Activated naive CD8-positive, alpha-beta T cell treated with anti-CD3 and anti-CD28 coated beads, Interleukin-2, amount 50 U/mL, for 24 hours (primary cell): ENCODE data around the gene S1PR2.
"Not testable (repeated sequence)": the region's sequence is repeated elsewhere in the genome, so short reads cannot be mapped to it uniquely, and the experiment has no call there.

ENCODE experiments used
- ATAC-seq: fragments of 150-1000 bp; cut with Tn5 transposase; one replicate; pipeline ENCODE4 v1.10.0; 2021
- DNase-seq: peaks from one replicate; pipeline ENCODE4 v3.0.0; 2021
- H3K27ac Mint-ChIP-seq: one replicate; pipeline ENCODE4 v1.8.0; 2021; ENCODE audit warnings: mild to moderate bottlenecking, mixed read lengths
- H3K27me3 Mint-ChIP-seq: one replicate; pipeline ENCODE4 v1.8.0; 2021; ENCODE audit warnings: mixed read lengths
- H3K36me3 Mint-ChIP-seq: one replicate; pipeline ENCODE4 v1.8.0; 2021; ENCODE audit warnings: low read depth, mixed read lengths
- H3K4me1 Mint-ChIP-seq: one replicate; pipeline ENCODE4 v1.8.0; 2021; ENCODE audit warnings: mixed read lengths
- H3K4me3 Mint-ChIP-seq: one replicate; pipeline ENCODE4 v1.8.0; 2021; ENCODE audit warnings: mild to moderate bottlenecking, moderate library complexity, mixed read lengths
- H3K9me3 Mint-ChIP-seq: one replicate; pipeline ENCODE4 v1.8.0; 2021; ENCODE audit warnings: mixed read lengths

Gene S1PR2

GRCh38 chr19:10259162-10259905, 28.2 kb upstream of the S1PR2 start:
- DNase-seq (peak; percentile 94), ATAC-seq (peak; percentile 70)
- H3K36me3 Mint-ChIP-seq, result peaks cover 37% of the 10 kb centered on the region
- H3K4me3 Mint-ChIP-seq, result peak overlapping the region; percentile 14
- no peaks in the 10 kb centered on the region for H3K9me3 Mint-ChIP-seq
- H3K27me3 Mint-ChIP-seq, result no peaks in the 10 kb centered on the region
- peaks cover 38% of the 10 kb centered on the region for H3K4me1 Mint-ChIP-seq
- H3K27ac Mint-ChIP-seq, result peak overlapping the region; percentile 86

- DNase-seq (no peak), ATAC-seq (no peak)
- Mint-ChIP-seq H3K27me3 (no peaks in the 10 kb centered on the region), H3K4me1 (peaks cover 47% of the 10 kb centered on the region), H3K9me3 (no peaks in the 10 kb centered on the region), H3K36me3 (peaks cover 44% of the 10 kb centered on the region), H3K27ac (no peak overlapping the region), H3K4me3 (no peak overlapping the region)
Measured at GRCh38 chr19:10258080-10258710, 27.1 kb upstream of the S1PR2 start.

GRCh38 chr19:10256970-10257615, 26.0 kb upstream of the S1PR2 start:
- no peaks in the 10 kb centered on the region for H3K27me3 Mint-ChIP-seq
- H3K4me3 Mint-ChIP-seq, result no peak overlapping the region
- DNase-seq (no peak), ATAC-seq (no peak)
- H3K4me1 Mint-ChIP-seq, result peaks cover 52% of the 10 kb centered on the region
- no peaks in the 10 kb centered on the region for H3K9me3 Mint-ChIP-seq
- H3K27ac Mint-ChIP-seq, result peak overlapping the region; percentile 35
- H3K36me3 Mint-ChIP-seq, result peaks cover 52% of the 10 kb centered on the region

- Mint-ChIP-seq H3K9me3 (no peaks in the 10 kb centered on the region), H3K4me1 (peaks cover 53% of the 10 kb centered on the region), H3K4me3 (no peak overlapping the region), H3K27me3 (no peaks in the 10 kb centered on the region), H3K27ac (no peak overlapping the region), H3K36me3 (peaks cover 54% of the 10 kb centered on the region)
- ATAC-seq (no peak), DNase-seq (no peak)
Measured at GRCh38 chr19:10256551-10256950, 25.4 kb upstream of the S1PR2 start.

GRCh38 chr19:10255358-10255757, 24.2 kb upstream of the S1PR2 start:
- Mint-ChIP-seq H3K9me3 (no peaks in the 10 kb centered on the region), H3K4me3 (no peak overlapping the region), H3K36me3 (peaks cover 54% of the 10 kb centered on the region), H3K27me3 (no peaks in the 10 kb centered on the region), H3K27ac (peak overlapping the region; percentile 31), H3K4me1 (peaks cover 47% of the 10 kb centered on the region)
- ATAC-seq (no peak), DNase-seq (no peak)

- no peak for ATAC-seq
- no peaks in the 10 kb centered on the region for H3K9me3 Mint-ChIP-seq
- H3K36me3 Mint-ChIP-seq, result peaks cover 54% of the 10 kb centered on the region
- no peaks in the 10 kb centered on the region for H3K27me3 Mint-ChIP-seq
- peaks cover 40% of the 10 kb centered on the region for H3K4me1 Mint-ChIP-seq
- H3K27ac Mint-ChIP-seq, result peak overlapping the region; percentile 62
- H3K4me3 Mint-ChIP-seq, result peak overlapping the region; percentile 43
- DNase-seq, result no peak
Measured at GRCh38 chr19:10254244-10254643, 23.1 kb upstream of the S1PR2 start.

- Mint-ChIP-seq H3K27ac (peak overlapping the region; percentile 97), H3K36me3 (peaks cover 43% of the 10 kb centered on the region), H3K27me3 (no peaks in the 10 kb centered on the region), H3K9me3 (no peaks in the 10 kb centered on the region), H3K4me1 (peaks cover 32% of the 10 kb centered on the region), H3K4me3 (peak overlapping the region; percentile 97)
- ATAC-seq (no peak), DNase-seq (no peak)
Measured at GRCh38 chr19:10252707-10253106, 21.6 kb upstream of the S1PR2 start.

- peaks cover 36% of the 10 kb centered on the region for H3K36me3 Mint-ChIP-seq
- ATAC-seq (peak; percentile 97), DNase-seq (peak; percentile 93)
- H3K27ac Mint-ChIP-seq, result peak within 1 kb of the TSS; percentile 97
- H3K4me3 Mint-ChIP-seq, result peak within 1 kb of the TSS; percentile 97
- no peaks in the 10 kb centered on the region for H3K9me3 Mint-ChIP-seq
- H3K27me3 Mint-ChIP-seq, result no peaks in the 10 kb centered on the region
- peaks cover 28% of the 10 kb centered on the region for H3K4me1 Mint-ChIP-seq
Measured at GRCh38 chr19:10251792-10252694, 20.9 kb upstream of the S1PR2 start, which contains the start of gene MRPL4. TSS of gene MRPL4 (plus strand) at chr19:10252214. CDS start at chr19:10252254, 40 bp downstream.

- H3K4me1 Mint-ChIP-seq, result peaks cover 6% of the 10 kb centered on the region
- H3K27me3 Mint-ChIP-seq, result no peaks in the 10 kb centered on the region
- ATAC-seq (no peak), DNase-seq (no peak)
- H3K4me3 Mint-ChIP-seq, result no peak overlapping the region
- no peaks in the 10 kb centered on the region for H3K36me3 Mint-ChIP-seq
- no peaks in the 10 kb centered on the region for H3K9me3 Mint-ChIP-seq
- H3K27ac Mint-ChIP-seq, result no peak overlapping the region
Measured at GRCh38 chr19:10246511-10246910, 15.4 kb upstream of the S1PR2 start.

GRCh38 chr19:10245189-10245939, 14.2 kb upstream of the S1PR2 start:
- no peaks in the 10 kb centered on the region for H3K27me3 Mint-ChIP-seq
- H3K4me1 Mint-ChIP-seq, result peaks cover 3% of the 10 kb centered on the region
- no peaks in the 10 kb centered on the region for H3K36me3 Mint-ChIP-seq
- H3K27ac Mint-ChIP-seq, result no peak overlapping the region
- ATAC-seq, result no peak
- DNase-seq, result no peak
- no peaks in the 10 kb centered on the region for H3K9me3 Mint-ChIP-seq
- no peak overlapping the region for H3K4me3 Mint-ChIP-seq

- H3K27me3 Mint-ChIP-seq, result no peaks in the 10 kb centered on the region
- no peak for DNase-seq
- no peak for ATAC-seq
- H3K9me3 Mint-ChIP-seq, result no peaks in the 10 kb centered on the region
- H3K4me3 Mint-ChIP-seq, result no peak overlapping the region
- no peak overlapping the region for H3K27ac Mint-ChIP-seq
- no peaks in the 10 kb centered on the region for H3K36me3 Mint-ChIP-seq
- H3K4me1 Mint-ChIP-seq, result peaks cover 10% of the 10 kb centered on the region
Measured at GRCh38 chr19:10243606-10244005, 12.5 kb upstream of the S1PR2 start.

GRCh38 chr19:10241826-10242449, 10.8 kb upstream of the S1PR2 start:
- H3K4me1 Mint-ChIP-seq, result peaks cover 12% of the 10 kb centered on the region
- not testable (repeated sequence) for H3K27me3 Mint-ChIP-seq, ATAC-seq, H3K27ac Mint-ChIP-seq, DNase-seq, H3K36me3 Mint-ChIP-seq, H3K4me3 Mint-ChIP-seq, H3K9me3 Mint-ChIP-seq

GRCh38 chr19:10238172-10238783, 7.1 kb upstream of the S1PR2 start:
- no peak overlapping the region for H3K4me3 Mint-ChIP-seq
- no peaks in the 10 kb centered on the region for H3K36me3 Mint-ChIP-seq
- H3K27me3 Mint-ChIP-seq, result no peaks in the 10 kb centered on the region
- no peak overlapping the region for H3K27ac Mint-ChIP-seq
- peaks cover 29% of the 10 kb centered on the region for H3K4me1 Mint-ChIP-seq
- DNase-seq (no peak), ATAC-seq (no peak)
- H3K9me3 Mint-ChIP-seq, result no peaks in the 10 kb centered on the region
